Measurements from ENCODE around the gene MEAF6. TPM values are rescaled to one million over a fixed set of nuclear protein-coding genes. Genes with fewer than 3 reads are reported as not detected.

The MEAF6 gene
- total RNA-seq, 1 donor = 60.9 TPM

- no peak overlapping the region for H3K4me3 ChIP-seq (ENCODE audit: low read depth, low read length)
- no peak for TF ChIP-seq CTCF (IDR thresholded peaks at IDR 0.05; ENCODE audit: insufficient read depth, low read depth, low read length)
- no peak for DNase-seq (ENCODE audit: low read depth)
Observed at GRCh38 chr1:37482796-37483744, 31.5 kb downstream of the MEAF6 start.

DNA sequence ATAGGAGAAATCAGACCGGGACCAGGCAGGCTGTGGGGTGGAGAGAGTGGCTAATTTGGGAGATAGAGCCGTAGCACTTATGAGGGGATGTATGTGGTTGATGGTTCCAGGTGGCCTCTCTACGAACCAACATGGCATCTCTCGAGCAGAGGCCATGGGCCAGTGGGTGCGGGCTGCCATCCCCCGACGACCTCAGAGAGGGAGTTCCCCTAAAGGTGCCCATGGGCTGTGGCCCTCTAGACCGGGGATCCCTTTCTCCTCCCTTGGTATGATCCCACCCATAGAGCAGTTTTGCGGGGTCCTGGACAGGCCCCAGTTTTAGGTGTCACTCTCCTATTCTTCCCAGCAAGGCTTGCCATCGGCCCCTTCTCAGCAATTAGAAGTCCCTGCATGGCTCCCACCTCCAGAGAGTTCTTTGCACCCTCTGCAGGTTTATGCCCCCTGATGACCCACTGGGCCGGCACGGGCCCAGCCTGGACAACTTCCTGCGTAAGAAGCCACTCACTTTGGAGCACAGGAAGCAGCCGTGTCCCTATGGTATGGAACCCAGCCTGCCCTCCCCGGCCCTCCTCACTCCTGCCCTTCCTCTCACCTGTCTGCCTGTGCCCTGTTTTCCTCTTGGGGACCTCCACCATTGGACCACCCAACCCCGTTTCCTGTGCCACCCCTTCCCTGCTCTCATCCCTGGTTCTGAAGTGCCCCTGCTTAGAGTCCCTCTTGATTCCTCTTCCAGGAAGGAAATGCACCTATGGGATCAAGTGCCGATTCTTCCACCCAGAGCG, 32.4 kb downstream of the MEAF6 start:
- TF ChIP-seq CTCF (IDR thresholded peaks at IDR 0.05; ENCODE audit: insufficient read depth, low read depth, low read length) = no peak
- DNase-seq (ENCODE audit: low read depth) = no peak
- H3K4me3 ChIP-seq (ENCODE audit: low read depth, low read length) = no peak overlapping the region

DNA sequence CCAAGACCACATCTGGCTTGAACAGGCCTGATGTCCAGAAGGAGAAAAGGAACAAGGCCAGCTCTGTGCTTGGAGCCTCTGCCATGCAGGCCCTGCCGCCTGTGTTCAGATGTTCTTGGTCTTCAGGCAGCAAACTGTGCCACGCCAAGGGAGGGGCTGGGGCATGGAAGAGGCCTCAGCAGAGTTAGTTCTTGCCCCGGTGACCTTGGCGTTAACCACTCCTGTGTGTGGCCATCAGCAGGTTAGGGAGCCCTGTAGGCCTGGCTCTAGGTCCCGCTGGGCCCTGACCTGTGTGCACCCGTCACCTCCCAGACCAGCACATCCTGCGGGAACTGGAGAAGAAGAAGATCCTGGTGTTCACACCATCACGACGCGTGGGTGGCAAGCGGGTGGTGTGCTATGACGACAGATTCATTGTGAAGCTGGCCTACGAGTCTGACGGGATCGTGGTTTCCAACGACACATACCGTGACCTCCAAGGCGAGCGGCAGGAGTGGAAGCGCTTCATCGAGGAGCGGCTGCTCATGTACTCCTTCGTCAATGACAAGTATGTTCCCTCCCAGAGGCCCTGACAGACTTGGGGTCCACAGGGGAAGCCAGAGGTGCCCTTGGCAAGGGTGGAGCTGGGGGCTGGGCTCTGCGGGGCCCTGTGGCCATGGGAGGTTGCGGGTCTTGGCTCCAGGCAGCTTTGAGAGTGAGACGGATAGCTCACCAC, 33.1 kb downstream of the MEAF6 start:
- no peak for TF ChIP-seq CTCF (IDR thresholded peaks at IDR 0.05; ENCODE audit: insufficient read depth, low read depth, low read length)
- H3K4me3 ChIP-seq (ENCODE audit: low read depth, low read length) = no peak overlapping the region
- DNase-seq (ENCODE audit: low read depth) = no peak

DNA sequence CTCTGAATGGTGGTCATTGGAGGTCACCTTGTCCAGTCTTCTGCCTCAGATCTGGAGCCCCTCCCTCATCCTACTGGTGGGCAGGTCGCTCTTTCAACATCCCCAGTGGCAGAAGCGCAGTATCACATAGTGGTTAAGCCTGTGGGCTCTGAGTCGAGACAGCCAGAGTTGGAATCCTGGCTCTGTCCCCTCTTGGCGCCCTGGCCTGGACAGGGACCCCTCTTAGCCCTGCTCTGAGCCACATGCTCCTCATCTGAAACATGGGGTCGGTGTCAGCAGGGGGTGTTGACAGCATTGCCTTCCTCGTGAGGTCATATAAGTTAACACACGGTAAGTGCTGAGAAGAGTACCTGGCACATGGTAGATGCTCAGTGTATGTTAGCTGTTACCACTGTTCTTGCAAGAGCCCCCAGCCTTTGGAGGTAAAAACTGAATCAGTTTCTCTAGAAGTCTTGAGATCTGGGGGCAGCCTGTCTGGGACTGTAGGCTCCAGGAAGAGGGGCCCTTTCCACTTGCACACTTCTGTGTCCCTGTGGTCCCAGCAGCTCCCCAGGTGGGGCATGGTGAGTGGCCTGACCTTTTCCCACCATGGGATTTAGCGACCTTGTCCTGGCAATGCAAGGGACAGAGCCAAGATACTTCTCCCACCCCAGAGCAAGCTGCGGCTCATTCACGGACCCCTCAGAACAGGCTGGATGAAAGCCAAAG, 33.8 kb downstream of the MEAF6 start:
- H3K4me3 ChIP-seq (ENCODE audit: low read depth, low read length) = no peak overlapping the region
- no peak for TF ChIP-seq CTCF (IDR thresholded peaks at IDR 0.05; ENCODE audit: insufficient read depth, low read depth, low read length)
- DNase-seq (ENCODE audit: low read depth) = no peak

DNA sequence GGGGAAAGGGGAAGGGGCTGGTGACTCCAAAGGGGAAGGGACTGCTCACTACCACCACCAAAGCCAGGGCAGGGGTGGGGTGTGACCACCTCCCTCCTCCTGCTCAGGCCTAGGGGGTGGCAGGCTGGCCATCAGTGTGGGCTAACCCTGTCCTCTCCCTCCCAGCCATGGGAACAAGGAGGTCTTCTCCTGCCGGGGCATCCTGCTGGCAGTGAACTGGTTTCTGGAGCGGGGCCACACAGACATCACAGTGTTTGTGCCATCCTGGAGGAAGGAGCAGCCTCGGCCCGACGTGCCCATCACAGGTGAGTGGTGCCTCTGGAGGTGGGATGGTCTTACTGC, 34.5 kb downstream of the MEAF6 start:
- H3K4me3 ChIP-seq (ENCODE audit: low read depth, low read length) = peak overlapping the region; percentile 81
- no peak for TF ChIP-seq CTCF (IDR thresholded peaks at IDR 0.05; ENCODE audit: insufficient read depth, low read depth, low read length)
- no peak for DNase-seq (ENCODE audit: low read depth)

All from fibroblast of villous mesenchyme (primary cell).